Stomach (tissue), 4 donors: Measurements from ENCODE around the gene OSBPL6.

Experiments used
- POLR2A ChIP-seq, 4 donors: fragments of 450-650 bp; IDR thresholded peaks; one replicate each; pipeline ENCODE4 v1.6.1; 2016; ENCODE audit warnings: antibody characterized with exemption in 4 of 4, control low read depth in 2 of 4, mild to moderate bottlenecking in 1 of 4, moderate library complexity in 1 of 4
- POLR2AphosphoS5 ChIP-seq, 3 donors: sonication (generic); formaldehyde crosslinking; IDR thresholded peaks; one replicate each; pipeline ENCODE4 v1.6.1; 2016; ENCODE audit warnings: antibody characterized with exemption in 3 of 3
- TF ChIP-seq, protein P1 (sequence below), 7 experiments: fragments of 450-650 bp in 4 of 7; fragments of 200-600 bp in 3 of 7; sonication (generic) in 3 of 7; IDR thresholded peaks; one replicate each; pipeline ENCODE4 v1.5.1; 2016 to 2019; ENCODE audit warnings: antibody characterized with exemption in 7 of 7, control low read depth in 2 of 7, mild to moderate bottlenecking in 1 of 7

DNA sequence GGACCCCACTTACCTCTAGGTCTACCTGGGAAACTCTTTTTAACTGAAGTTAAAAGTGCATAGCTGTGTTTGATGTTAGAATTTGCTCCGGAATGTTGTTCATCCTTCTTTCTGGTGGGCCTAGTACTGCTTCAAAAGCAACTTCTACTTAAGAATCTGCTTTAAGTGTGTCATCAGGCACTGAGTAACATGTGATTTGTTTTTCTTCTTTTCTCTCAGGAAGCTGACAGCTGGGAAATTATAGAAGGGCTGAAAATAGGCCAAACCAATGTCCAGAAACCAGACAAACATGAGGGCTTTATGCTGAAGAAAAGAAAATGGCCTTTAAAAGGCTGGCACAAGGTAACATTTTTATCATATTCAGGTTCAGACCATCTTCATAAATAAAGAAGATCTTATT lies 133.7 kb downstream of the OSBPL6 start:
- TF ChIP-seq, protein P1, sequence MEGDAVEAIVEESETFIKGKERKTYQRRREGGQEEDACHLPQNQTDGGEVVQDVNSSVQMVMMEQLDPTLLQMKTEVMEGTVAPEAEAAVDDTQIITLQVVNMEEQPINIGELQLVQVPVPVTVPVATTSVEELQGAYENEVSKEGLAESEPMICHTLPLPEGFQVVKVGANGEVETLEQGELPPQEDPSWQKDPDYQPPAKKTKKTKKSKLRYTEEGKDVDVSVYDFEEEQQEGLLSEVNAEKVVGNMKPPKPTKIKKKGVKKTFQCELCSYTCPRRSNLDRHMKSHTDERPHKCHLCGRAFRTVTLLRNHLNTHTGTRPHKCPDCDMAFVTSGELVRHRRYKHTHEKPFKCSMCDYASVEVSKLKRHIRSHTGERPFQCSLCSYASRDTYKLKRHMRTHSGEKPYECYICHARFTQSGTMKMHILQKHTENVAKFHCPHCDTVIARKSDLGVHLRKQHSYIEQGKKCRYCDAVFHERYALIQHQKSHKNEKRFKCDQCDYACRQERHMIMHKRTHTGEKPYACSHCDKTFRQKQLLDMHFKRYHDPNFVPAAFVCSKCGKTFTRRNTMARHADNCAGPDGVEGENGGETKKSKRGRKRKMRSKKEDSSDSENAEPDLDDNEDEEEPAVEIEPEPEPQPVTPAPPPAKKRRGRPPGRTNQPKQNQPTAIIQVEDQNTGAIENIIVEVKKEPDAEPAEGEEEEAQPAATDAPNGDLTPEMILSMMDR (IDR thresholded peaks at IDR 0.05): no peak
- TF ChIP-seq POLR2A (IDR thresholded peaks at IDR 0.05) (no peak), POLR2AphosphoS5 (IDR thresholded peaks at IDR 0.05) (no peak)
